Mesothelial cell of epicardium (in vitro differentiated cells): ENCODE results near the gene ERC2. TPM values are rescaled to one million over a fixed set of nuclear protein-coding genes. Genes with fewer than 3 reads are reported as not detected.
A peak's percentile ranks its signal among the peaks of the same experiment; 100 is the strongest.

Experiments
- DNase-seq, 2 experiments: peaks; one replicate each; pipeline ENCODE4 v3.0.0; 2021; ENCODE audit warnings: low spot score in 2 of 2; ENCODE audit not compliant: unreplicated experiment in 2 of 2
- H3K27ac Mint-ChIP-seq: 2 replicates; pipeline ENCODE4 v1.8.0; 2021; ENCODE audit warnings: mixed read lengths
- H3K27me3 Mint-ChIP-seq: 2 replicates; pipeline ENCODE4 v1.8.0; 2021; ENCODE audit warnings: low read depth, mixed read lengths
- H3K36me3 Mint-ChIP-seq: 2 replicates; pipeline ENCODE4 v1.8.0; 2021; ENCODE audit warnings: mixed read lengths
- H3K4me1 Mint-ChIP-seq: 2 replicates; pipeline ENCODE4 v1.8.0; 2021; ENCODE audit warnings: mixed read lengths
- H3K4me3 Mint-ChIP-seq: 2 replicates; pipeline ENCODE4 v1.8.0; 2021; ENCODE audit warnings: mild to moderate bottlenecking, moderate library complexity, mixed read lengths
- H3K9me3 Mint-ChIP-seq: 2 replicates; pipeline ENCODE4 v1.8.0; 2021; ENCODE audit warnings: mixed read lengths
- CTCF ChIP-seq: fragments of 200-600 bp; sonication (generic); IDR thresholded peaks from one replicate; pipeline ENCODE4 v1.5.0; 2021; ENCODE audit warnings: antibody characterized with exemption; ENCODE audit not compliant: unreplicated experiment
- total RNA-seq: library from RNA; stranded (reverse); gene quantifications from 3 replicates; pipeline ENCODE4 v1.2.1, GENCODE V29; 2021

ERC2 gene
- total RNA-seq, 1 donor from 2014 or later, result 15.6 TPM

DNA sequence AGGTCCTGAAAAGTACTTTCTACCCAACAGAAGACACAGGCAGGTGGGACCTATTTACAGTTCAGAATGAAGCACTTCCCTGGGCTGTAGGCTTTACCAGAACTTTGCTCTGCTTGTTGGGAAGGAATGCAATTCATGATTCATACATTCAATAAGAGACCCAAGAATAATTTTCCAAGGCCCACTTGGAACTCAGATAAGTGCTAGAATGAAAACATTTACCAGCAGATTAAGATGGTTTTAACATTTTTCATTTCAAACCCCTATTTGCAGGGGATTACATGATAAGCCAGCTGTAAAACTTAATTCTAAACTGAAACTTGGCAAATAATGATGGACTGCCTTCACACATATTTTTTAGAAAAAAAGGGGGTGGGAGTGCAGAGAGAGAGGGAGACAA is 417.2 kb downstream of the ERC2 start:
- no peak for DNase-seq
- no peak for TF ChIP-seq CTCF
- no peaks in the 10 kb centered on the region for H3K9me3 Mint-ChIP-seq
- no peak overlapping the region for H3K27ac Mint-ChIP-seq
- H3K27me3 Mint-ChIP-seq, result no peaks in the 10 kb centered on the region
- no peaks in the 10 kb centered on the region for H3K36me3 Mint-ChIP-seq
- peaks cover 53% of the 10 kb centered on the region for H3K4me1 Mint-ChIP-seq
- no peak overlapping the region for H3K4me3 Mint-ChIP-seq

DNA sequence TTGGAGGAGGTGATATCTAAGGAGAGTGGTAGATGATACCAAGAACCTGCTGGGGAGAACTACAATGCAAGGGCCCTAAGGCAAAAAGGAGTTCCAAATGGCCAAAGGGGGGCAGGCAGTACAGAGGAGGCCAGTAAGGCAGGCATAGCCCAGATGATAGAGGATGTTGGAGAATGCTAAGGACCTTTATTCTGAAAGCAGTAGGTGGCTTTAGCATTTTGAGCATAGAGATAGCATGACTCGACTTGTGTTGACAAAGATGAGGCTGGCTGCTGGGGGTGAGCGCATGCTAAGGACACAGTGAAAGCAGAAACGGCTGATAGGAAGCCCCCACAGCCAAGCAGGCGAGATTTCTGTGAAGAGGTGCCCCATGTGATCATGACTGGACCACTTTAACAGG is 419.3 kb downstream of the ERC2 start:
- H3K4me3 Mint-ChIP-seq, result no peak overlapping the region
- no peaks in the 10 kb centered on the region for H3K36me3 Mint-ChIP-seq
- no peak for DNase-seq
- TF ChIP-seq CTCF, result no peak
- no peaks in the 10 kb centered on the region for H3K9me3 Mint-ChIP-seq
- H3K27me3 Mint-ChIP-seq, result peaks cover under 1% of the 10 kb centered on the region
- peaks cover 50% of the 10 kb centered on the region for H3K4me1 Mint-ChIP-seq
- H3K27ac Mint-ChIP-seq, result no peak overlapping the region

DNA sequence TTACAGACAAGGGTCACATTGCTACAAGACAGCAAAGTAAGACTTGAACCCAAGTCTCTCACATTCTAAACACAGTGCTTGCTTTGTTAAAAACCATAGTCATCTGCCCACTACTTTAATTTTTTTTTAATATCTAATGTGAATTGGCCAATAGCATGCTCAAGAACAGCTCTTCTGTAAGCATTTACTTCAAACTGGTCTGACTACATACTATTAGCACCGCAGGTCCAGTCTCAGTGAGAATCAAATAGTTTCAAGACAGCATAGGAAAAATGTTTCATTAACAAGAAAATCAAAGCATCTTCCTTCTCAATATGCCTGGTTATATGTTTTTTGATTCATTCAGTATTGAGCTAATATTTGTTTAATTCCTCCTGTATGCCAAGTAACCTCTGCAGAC is 419.9 kb downstream of the ERC2 start:
- Mint-ChIP-seq H3K9me3 (no peaks in the 10 kb centered on the region), H3K27ac (no peak overlapping the region), H3K27me3 (peaks cover 3% of the 10 kb centered on the region), H3K4me3 (no peak overlapping the region), H3K4me1 (peaks cover 46% of the 10 kb centered on the region), H3K36me3 (no peaks in the 10 kb centered on the region)
- no peak for DNase-seq
- no peak for TF ChIP-seq CTCF

DNA sequence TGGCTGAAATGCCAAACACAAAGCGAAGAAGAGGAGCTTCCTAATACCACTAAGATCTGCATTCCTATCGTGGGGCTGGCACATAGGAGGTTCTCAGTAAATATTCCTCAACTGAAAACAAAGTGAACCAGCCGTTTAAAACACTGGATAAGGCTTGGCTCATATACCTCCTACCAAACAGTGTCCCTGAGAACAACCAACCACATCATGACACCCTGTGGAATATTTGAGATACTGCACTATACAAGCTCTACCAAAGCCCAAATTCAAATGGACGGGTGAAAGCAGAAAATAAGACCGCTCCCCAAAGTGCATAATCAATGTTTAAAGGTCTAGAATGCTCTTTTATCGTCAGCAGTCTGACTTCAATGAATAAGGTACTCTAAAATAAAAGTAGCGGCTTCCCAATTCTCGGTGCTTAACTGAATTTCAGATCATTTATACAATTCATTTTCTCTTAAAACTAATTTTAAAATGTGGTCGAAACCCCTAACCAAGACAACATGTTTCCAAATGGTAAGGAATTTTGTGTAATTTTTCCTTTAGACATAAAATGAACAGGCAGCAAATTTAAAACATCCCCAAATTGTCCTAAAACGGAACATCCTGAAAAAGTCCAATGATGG is 425.8 kb downstream of the ERC2 start:
- H3K9me3 Mint-ChIP-seq, result peaks cover 27% of the 10 kb centered on the region
- peak; percentile 78 for TF ChIP-seq CTCF
- peaks cover 20% of the 10 kb centered on the region for H3K36me3 Mint-ChIP-seq
- peaks cover 33% of the 10 kb centered on the region for H3K4me1 Mint-ChIP-seq
- DNase-seq, result no peak
- no peak overlapping the region for H3K4me3 Mint-ChIP-seq
- no peak overlapping the region for H3K27ac Mint-ChIP-seq
- H3K27me3 Mint-ChIP-seq, result peaks cover 8% of the 10 kb centered on the region

DNA sequence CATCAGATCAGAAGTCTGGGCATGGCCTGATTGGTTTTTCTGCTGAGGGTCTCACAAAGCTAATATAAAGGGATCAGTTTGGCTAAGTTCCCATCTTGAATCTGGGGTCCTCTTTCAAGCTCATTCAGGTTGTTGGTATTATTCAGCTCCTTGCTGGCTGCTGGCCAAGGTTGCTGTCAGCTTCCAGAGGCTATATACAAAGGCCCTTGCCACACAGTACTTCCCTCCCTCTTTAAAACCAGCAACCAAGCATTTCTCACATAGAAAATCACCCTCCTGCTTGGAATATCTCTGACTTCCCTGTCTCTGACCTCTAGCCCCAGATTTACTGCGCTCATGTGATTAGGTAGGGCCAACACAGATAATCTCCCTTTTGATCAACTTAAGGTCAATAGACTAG is 442.9 kb downstream of the ERC2 start:
- TF ChIP-seq CTCF, result no peak
- Mint-ChIP-seq H3K4me3 (no peak overlapping the region), H3K9me3 (no peaks in the 10 kb centered on the region), H3K36me3 (no peaks in the 10 kb centered on the region), H3K4me1 (peaks cover 15% of the 10 kb centered on the region), H3K27ac (peak overlapping the region; percentile 21), H3K27me3 (no peaks in the 10 kb centered on the region)
- no peak for DNase-seq

DNA sequence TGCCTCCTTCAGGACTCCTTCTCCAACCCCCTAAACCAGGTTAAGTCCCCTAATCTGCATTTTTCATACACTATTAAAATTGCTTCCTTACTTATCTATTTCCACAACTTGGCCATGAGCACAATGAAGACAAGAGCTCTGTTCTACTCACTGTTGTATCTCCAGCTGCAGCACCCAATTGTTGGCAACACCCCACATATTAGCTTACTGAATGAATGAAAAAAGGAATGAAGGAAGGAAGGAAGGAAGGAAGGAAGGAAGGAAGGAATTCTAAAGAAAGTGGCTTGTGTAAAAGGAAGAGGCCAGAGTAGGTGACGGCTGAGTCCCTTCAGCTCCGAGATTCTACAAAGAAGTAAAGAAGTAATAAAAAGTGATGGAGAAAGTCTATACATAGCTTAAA is 444.7 kb downstream of the ERC2 start:
- no peak overlapping the region for H3K27ac Mint-ChIP-seq
- H3K4me1 Mint-ChIP-seq, result peaks cover 28% of the 10 kb centered on the region
- DNase-seq, result no peak
- no peaks in the 10 kb centered on the region for H3K36me3 Mint-ChIP-seq
- H3K27me3 Mint-ChIP-seq, result no peaks in the 10 kb centered on the region
- H3K9me3 Mint-ChIP-seq, result no peaks in the 10 kb centered on the region
- H3K4me3 Mint-ChIP-seq, result no peak overlapping the region
- TF ChIP-seq CTCF, result no peak
